ENCODE measurements around the gene ANKRD42.

- TF ChIP-seq CTCF (conservative IDR thresholded peaks at IDR 0.05 in 1 of 2, IDR thresholded peaks at IDR 0.05 in 1 of 2; ENCODE audit: low read depth in 1 of 2, low read length in 2 of 2), result no peak
- no peak for TF ChIP-seq EZH2 (IDR thresholded peaks at IDR 0.05; ENCODE audit: low read length, missing control alignments)
Measured at GRCh38 chr11:83287631-83288030, 94.1 kb downstream of the ANKRD42 start.
